GM12878 (cell line): ENCODE data around the gene CD300E. TPM values are rescaled to one million over a fixed set of nuclear protein-coding genes. Genes with fewer than 3 reads are reported as not detected.

ENCODE experiments used
- ATAC-seq: fragments of 200-7000 bp; cut with Tn5 transposase; 3 replicates; pipeline ENCODE4 v1.9.1; 2020; ENCODE audit warnings: mild to moderate bottlenecking, moderate library complexity
- BruUV-seq: library from RNA; stranded (reverse); fragments of 400-500 nt; replicated peaks from 2 replicates; lab custom pipeline; 2021; lab: Mats Ljungman, UMichigan
- CTCF ChIA-PET: fragments of 300-600 bp; sonication (Branson Sonifier 250); formaldehyde crosslinking; extraction: SDS; loops from one replicate; lab custom pipeline; 2021; ENCODE audit warnings: inconsistent platforms; lab: Yijun Ruan, JAX
- POLR2A ChIA-PET: fragments of 350-600 bp; formaldehyde crosslinking; extraction: SDS; loops from one replicate; lab custom pipeline; 2021; ENCODE audit warnings: inconsistent platforms; lab: Charles Lee
- RAD21 ChIA-PET: fragments of 300-600 bp; sonication (Branson Sonifier 250); formaldehyde crosslinking; loops from one replicate; lab custom pipeline; 2023; ENCODE audit warnings: antibody characterized with exemption; ENCODE audit not compliant: unreplicated experiment; lab: Charles Lee
- SMC1A ChIA-PET: fragments of 300-600 bp; sonication (Branson Sonifier 250); formaldehyde crosslinking; loops from one replicate; lab custom pipeline; 2023; ENCODE audit not compliant: unreplicated experiment, uncharacterized antibody; lab: Charles Lee
- DNase-seq: peaks from one replicate; pipeline ENCODE4 v3.0.0-alpha.2; 2011; ENCODE audit warnings: low read depth, low spot score
- FAIRE-seq: peaks from 3 replicates; lab custom pipeline; 2011; peaks lifted over from hg19 to GRCh38; lab: Jason Lieb, UNC
- H2AFZ ChIP-seq: 2 replicates; pipeline ENCODE4 v1.6.0; 2011; ENCODE audit warnings: low read depth, low read length, control low read depth; ENCODE audit not compliant: control insufficient read depth
- H3K27ac ChIP-seq: 2 replicates; pipeline ENCODE4 v1.5.1; 2011; ENCODE audit warnings: control low read depth; ENCODE audit not compliant: control insufficient read depth, insufficient read depth
- H3K27me3 ChIP-seq, 2 experiments: replicated peaks in 1 of 2; 2 replicates each; pipeline versions ENCODE4 v1.6.0 to v1.6.1; 2011; ENCODE audit warnings: low read length in 1 of 2; ENCODE audit not compliant: control insufficient read depth in 2 of 2, insufficient read depth in 2 of 2
- H3K36me3 ChIP-seq, 2 experiments: 2 replicates each; pipeline ENCODE4 v1.5.1; 2011; ENCODE audit warnings: low read length in 1 of 2; ENCODE audit not compliant: control insufficient read depth in 2 of 2, insufficient read depth in 2 of 2
- H3K4me1 ChIP-seq: 2 replicates; pipeline ENCODE4 v1.6.1; 2011; ENCODE audit warnings: mild to moderate bottlenecking, low read length, moderate library complexity, mixed read lengths; ENCODE audit not compliant: control insufficient read depth, insufficient read depth
- H3K4me2 ChIP-seq: 2 replicates; pipeline ENCODE4 v1.6.0; 2011; ENCODE audit warnings: control low read depth; ENCODE audit not compliant: control insufficient read depth, insufficient read depth
- H3K4me3 ChIP-seq: fragments of 200-600 bp; sonication (generic); 2 replicates; pipeline ENCODE4 v1.5.1; 2016
- H3K79me2 ChIP-seq: 2 replicates; pipeline ENCODE4 v1.6.0; 2011; ENCODE audit warnings: low read length; ENCODE audit not compliant: control insufficient read depth, insufficient read depth
- H3K9ac ChIP-seq: 2 replicates; pipeline ENCODE4 v1.8.0; 2011; ENCODE audit warnings: low read length, control low read depth, mixed read lengths; ENCODE audit not compliant: control insufficient read depth, insufficient read depth
- H3K9me3 ChIP-seq: replicated peaks from 3 replicates; pipeline ENCODE4 v1.5.1; 2011; ENCODE audit warnings: mild to moderate bottlenecking, low read length; ENCODE audit not compliant: control insufficient read depth, insufficient read depth
- H4K20me1 ChIP-seq: 2 replicates; pipeline ENCODE4 v1.6.0; 2011; ENCODE audit not compliant: control insufficient read depth, insufficient read depth
- BHLHE40 ChIP-seq, 2 experiments: fragments of 450-650 bp in 1 of 2; IDR thresholded peaks; 2 replicates each; pipeline ENCODE4 v1.6.1; 2011 to 2017; ENCODE audit warnings: low read depth in 2 of 2, borderline replicate concordance in 1 of 2, improper control_type of control experiment in 1 of 2, low read length in 1 of 2, mild to moderate bottlenecking in 1 of 2
- PAX5 ChIP-seq: IDR thresholded peaks from 2 replicates; pipeline ENCODE4 v1.6.1; 2011; ENCODE audit warnings: low read depth, low read length, borderline replicate concordance
- ZNF687 ChIP-seq: fragments of 450-650 bp; IDR thresholded peaks from 2 replicates; pipeline ENCODE4 v1.6.1; 2017; ENCODE audit warnings: mild to moderate bottlenecking, moderate library complexity
- WGBS: methylation state at CpG from one replicate; pipeline ENCODE4 v1.1.6; 2016; ENCODE audit warnings: low lambda C conversion rate; ENCODE audit not compliant: insufficient replicate concordance, insufficient coverage; ENCODE audit errors: missing lambda C conversion rate; 5-methylcytosine and 5-hydroxymethylcytosine counted together
- in situ Hi-C: fragments of 300-500 bp; cut with MboI; formaldehyde crosslinking; loops from 9 replicates; pipeline ENCODE4 v1.14.3; 2018; ENCODE audit warnings: mixed read lengths
- intact Hi-C: fragments of 100-400 bp; cut with micrococcal nuclease; formaldehyde crosslinking; loops from one replicate; pipeline ENCODE4 v1.14.2; 2022; ENCODE audit not compliant: unreplicated experiment
- polyA plus RNA-seq, 11 experiments: library from polyadenylated mRNA; depleted of rRNA in 4 of 11; unstranded in 6 of 11; stranded (reverse) in 5 of 11; fragments of >200 nt; fragmentation: Nextera tagmentation in 4 of 11; fragmentation: Illumina TruSeq in 1 of 11; extraction: Ambion mirVana in 4 of 11; extraction: Trizol in 1 of 11; gene quantifications; 1 replicate in 1 of 11; 2 replicates in 10 of 11; pipeline versions ENCODE4 v1.2.1 to v1.2.3, GENCODE V29; 2011 to 2016; ENCODE audit warnings: inconsistent platforms in 2 of 11, missing spikeins in 2 of 11, low read depth in 1 of 11
- total RNA-seq, 4 experiments: library from RNA; depleted of rRNA in 3 of 4; stranded (reverse); fragments of >200 nt in 3 of 4; fragmentation: Illumina TruSeq in 1 of 4; extraction: Trizol in 1 of 4; gene quantifications; 2 replicates each; pipeline versions ENCODE4 v1.2.1 to v1.2.3, GENCODE V29; 2013 to 2021

The CD300E gene
- total and polyA plus RNA-seq, 10 of the 15 experiments (the other 5 are each of a cell fraction or from before 2014, with no cell fraction given): not detected

- Histone ChIP-seq H4K20me1 (no peaks in the 10 kb centered on the region; the same call in 1 of the 2 replicates), H3K27ac (no peak overlapping the region), H3K36me3 (no peaks in the 10 kb centered on the region), H3K79me2 (no peaks in the 10 kb centered on the region), H3K9me3 (no peaks in the 10 kb centered on the region; the same call in 2 of the 3 replicates)
- no peak for ATAC-seq
- ChIA-PET SMC1A (interaction anchor here (0.8 to 1.3 kb wide), 3 partner anchors 10 to 27 kb away, joined by 3 read pairs; partner anchors contain the start of gene CD300E), RAD21 (interaction anchor here (1.0 to 2.6 kb wide), 4 partner anchors 9 to 104 kb away, joined by 3 to 10 read pairs (median 4); partner anchors contain the start of gene RAB37)
- 37% methylated on average over 8 of the region's 8 CpGs for WGBS
- no TSS peak for BruUV-seq
- in situ Hi-C loops: no loop called here
- DNase-seq: no peak
- FAIRE-seq: no peak
- peak; percentile 68; the same call in 1 of the 2 replicates for TF ChIP-seq ZNF687
- no peak for TF ChIP-seq BHLHE40 (IDR thresholded peaks at IDR 0.05; ENCODE audit: borderline replicate concordance in 1 of 2, low read depth in 2 of 2, low read length in 1 of 2)
- TF ChIP-seq PAX5: 0 out of 2 replicates have a peak, but pooled peaks have one; percentile 54
- TF ChIP-seq, all 136 proteins: peak for 2
- ChIA-PET POLR2A (no interaction called here), CTCF (interaction anchor here (0.7 to 4.0 kb wide), 8 partner anchors 11 to 265 kb away, joined by 3 to 12 read pairs (median 4); partner anchors contain the start of genes GPR142 and RAB37)
- no peak overlapping the region for H3K9ac ChIP-seq
- H2AFZ ChIP-seq: no peak overlapping the region
- no peak overlapping the region for H3K4me3 ChIP-seq
- peaks cover 0 to 2% of the 10 kb centered on the region in 2 experiments; a peak in 2 of 4 replicates for H3K27me3 ChIP-seq
- intact Hi-C loops: no loop called here
- H3K4me1 ChIP-seq: peaks cover 25% of the 10 kb centered on the region
- no peak overlapping the region for H3K4me2 ChIP-seq
These were observed 9.8 kb upstream of the CD300E start for GRCh38 chr17:74633326-74633725.
